HepG2 (cell line): Measurements from ENCODE around the gene PANK1. TPM values are rescaled to one million over a fixed set of nuclear protein-coding genes. Genes with fewer than 3 reads are reported as not detected.

Source experiments
- ATAC-seq: fragments of 200-7000 bp; cut with Tn5 transposase; 3 replicates; pipeline ENCODE4 v1.9.1; 2020; ENCODE audit warnings: mild to moderate bottlenecking, moderate library complexity
- BruUV-seq: library from RNA; stranded (reverse); fragments of 400-500 nt; replicated peaks from 2 replicates; lab custom pipeline; 2021; lab: Mats Ljungman, UMichigan
- CTCF ChIA-PET: fragments of 300-600 bp; formaldehyde crosslinking; extraction: SDS; loops from one replicate; lab custom pipeline; 2021; ENCODE audit warnings: low total read pairs, inconsistent platforms, low intra/inter-chr PET ratio; lab: Yijun Ruan, JAX
- POLR2A ChIA-PET: fragments of 350-600 bp; sonication (Branson Sonifier 250); formaldehyde crosslinking; loops from one replicate; lab custom pipeline; 2020; ENCODE audit warnings: antibody characterized with exemption, inconsistent platforms; lab: Yijun Ruan, JAX
- DNase-seq: peaks from one replicate; pipeline ENCODE4 v3.0.0-alpha.2; 2015; ENCODE audit warnings: low spot score
- FAIRE-seq: peaks from 3 replicates; lab custom pipeline; 2011; peaks lifted over from hg19 to GRCh38; lab: Jason Lieb, UNC
- H2AFZ ChIP-seq: one replicate; pipeline ENCODE4 v1.6.1; 2011; ENCODE audit warnings: low read length, inconsistent platforms
- H3K27ac ChIP-seq: fragments of 300-600 bp; 3 replicates; pipeline ENCODE4 v1.8.0; 2011; ENCODE audit warnings: mixed run types, mild to moderate bottlenecking, mixed read lengths, low read length, inconsistent platforms; ENCODE audit not compliant: insufficient read depth; ENCODE audit errors: extremely low read length
- H3K27me3 ChIP-seq, 2 experiments: fragments of 200-600 bp in 1 of 2; 2 replicates in 1 of 2; 3 replicates in 1 of 2; pipeline versions ENCODE4 v1.6.0 to v1.8.0; 2011; ENCODE audit warnings: low read length in 2 of 2, mild to moderate bottlenecking in 2 of 2, moderate library complexity in 2 of 2, inconsistent platforms in 1 of 2; ENCODE audit not compliant: insufficient read depth in 2 of 2, control insufficient read depth in 1 of 2
- H3K36me3 ChIP-seq, 2 experiments: fragments of 200-600 bp in 1 of 2; replicated peaks in 1 of 2; 2 replicates in 1 of 2; 3 replicates in 1 of 2; pipeline versions ENCODE4 v1.5.1 to v1.8.0; 2011; ENCODE audit warnings: low read length in 2 of 2, inconsistent platforms in 1 of 2; ENCODE audit not compliant: insufficient read depth in 2 of 2, control insufficient read depth in 1 of 2
- H3K4me1 ChIP-seq: 2 replicates; pipeline ENCODE4 v1.5.1; 2012; ENCODE audit warnings: low read length, inconsistent platforms; ENCODE audit not compliant: insufficient read depth
- H3K4me2 ChIP-seq: 2 replicates; pipeline ENCODE4 v1.6.0; 2011; ENCODE audit warnings: low read depth, low read length, inconsistent platforms
- H3K4me3 ChIP-seq, 3 experiments: fragments of 200-600 bp in 1 of 3; sonication (generic), shearing (Covaris generic) in 1 of 3; replicated peaks in 1 of 3; 2 replicates each; pipeline ENCODE4 v1.5.1; 2011 to 2016; ENCODE audit warnings: low read length in 3 of 3, inconsistent platforms in 2 of 3, low read depth in 2 of 3, mild to moderate bottlenecking in 2 of 3, control low read depth in 1 of 3, mixed read lengths in 1 of 3; ENCODE audit not compliant: insufficient read depth in 1 of 3
- H3K79me2 ChIP-seq: one replicate; pipeline ENCODE4 v1.6.1; 2011; ENCODE audit warnings: low read length, inconsistent platforms; ENCODE audit not compliant: insufficient read depth
- H3K9ac ChIP-seq: 2 replicates; pipeline ENCODE4 v1.6.0; 2011; ENCODE audit warnings: mild to moderate bottlenecking, low read depth, low read length, inconsistent platforms; ENCODE audit not compliant: insufficient read depth
- H3K9me3 ChIP-seq: 2 replicates; pipeline ENCODE4 v1.5.1; 2012; ENCODE audit warnings: mild to moderate bottlenecking, low read length
- H4K20me1 ChIP-seq: 2 replicates; pipeline ENCODE4 v1.6.0; 2011; ENCODE audit warnings: inconsistent platforms, mild to moderate bottlenecking, low read length, moderate library complexity; ENCODE audit not compliant: insufficient read depth
- EP300 ChIP-seq, 3 experiments: sonication (generic) in 1 of 3; formaldehyde crosslinking in 1 of 3; IDR thresholded peaks; 2 replicates each; pipeline versions ENCODE4 v1.5.1 to v1.6.1; 2011 to 2020; ENCODE audit warnings: low read depth in 2 of 3, low read length in 2 of 3, borderline replicate concordance in 1 of 3, improper control_type of control experiment in 1 of 3, mild to moderate bottlenecking in 1 of 3, missing genetic modification reagents in 1 of 3, moderate library complexity in 1 of 3
- FOXK2 ChIP-seq: fragments of 450-650 bp; IDR thresholded peaks from 2 replicates; pipeline ENCODE4 v1.6.1; 2016
- GFI1 ChIP-seq: sonication (generic); formaldehyde crosslinking; IDR thresholded peaks from 2 replicates; pipeline ENCODE4 v1.5.0; 2020; ENCODE audit warnings: missing genetic modification reagents, mild to moderate bottlenecking, borderline replicate concordance
- JARID2 ChIP-seq: sonication (generic); formaldehyde crosslinking; IDR thresholded peaks from 2 replicates; pipeline ENCODE4 v1.8.1; 2023; ENCODE audit warnings: missing genetic modification reagents, inconsistent platforms; ENCODE audit not compliant: insufficient replicate concordance
- JUND ChIP-seq: sonication (generic); formaldehyde crosslinking; IDR thresholded peaks from 2 replicates; pipeline ENCODE4 v1.8.0; 2022; ENCODE audit warnings: mild to moderate bottlenecking, missing genetic modification reagents
- KMT2A ChIP-seq: sonication (generic); formaldehyde crosslinking; IDR thresholded peaks from 2 replicates; pipeline ENCODE4 v1.4.0; 2020; ENCODE audit warnings: missing genetic modification reagents
- SETDB1 ChIP-seq: sonication (generic); formaldehyde crosslinking; IDR thresholded peaks from 2 replicates; pipeline ENCODE4 v1.5.1; 2020; ENCODE audit warnings: missing genetic modification reagents, mild to moderate bottlenecking, borderline replicate concordance
- ZSCAN20 ChIP-seq: sonication (generic); formaldehyde crosslinking; IDR thresholded peaks from 2 replicates; pipeline ENCODE4 v1.4.0; 2020; ENCODE audit warnings: missing genetic modification reagents, mild to moderate bottlenecking, borderline replicate concordance
- WGBS: methylation state at CpG from one replicate; pipeline ENCODE4 v1.1.6; 2017; ENCODE audit warnings: low lambda C conversion rate; 5-methylcytosine and 5-hydroxymethylcytosine counted together
- in situ Hi-C: cut with HindIII; loops from 2 replicates; pipeline ENCODE4 v1.10.0; 2017; ENCODE audit warnings: low pct_unique_long_range_greater_than_20kb; ENCODE audit not compliant: extremely low pct_ligation_motif_present
- intact Hi-C: fragments of 100-400 bp; cut with micrococcal nuclease; formaldehyde crosslinking; loops from one replicate; pipeline ENCODE4 v1.10.0; 2022; ENCODE audit not compliant: unreplicated experiment
- polyA plus RNA-seq, 8 experiments: library from polyadenylated mRNA; depleted of rRNA in 3 of 8; stranded (reverse) in 7 of 8; unstranded in 1 of 8; fragments of >200 nt; fragmentation: Illumina TruSeq in 4 of 8; extraction: Trizol in 4 of 8; gene quantifications; 2 replicates each; pipeline versions ENCODE4 v1.2.1 to v1.2.3, GENCODE V29; 2011 to 2016; ENCODE audit warnings: low read depth in 4 of 8, missing spikeins in 1 of 8, mixed read lengths in 1 of 8; ENCODE audit not compliant: insufficient read depth in 1 of 8
- total RNA-seq, 5 experiments: library from RNA; depleted of rRNA; stranded (reverse); fragments of >200 nt; fragmentation: Illumina TruSeq; extraction: Trizol; gene quantifications; 2 replicates each; pipeline ENCODE4 v1.2.3, GENCODE V29; 2016; ENCODE audit warnings: low read depth in 1 of 5
- TF ChIP-seq, protein P1 (sequence below), 2 experiments: fragments of 450-650 bp in 1 of 2; sonication (generic) in 1 of 2; formaldehyde crosslinking in 1 of 2; IDR thresholded peaks; 2 replicates each; pipeline versions ENCODE4 v1.6.1 to v1.8.0; 2016 to 2022; ENCODE audit warnings: antibody characterized with exemption in 1 of 2, mild to moderate bottlenecking in 1 of 2, missing genetic modification reagents in 1 of 2
- TF ChIP-seq, protein P2 (sequence below): sonication (generic); formaldehyde crosslinking; IDR thresholded peaks from 2 replicates; pipeline ENCODE4 v1.8.0; 2022; ENCODE audit warnings: missing genetic modification reagents, mild to moderate bottlenecking, borderline replicate concordance
- TF ChIP-seq, protein P3 (sequence below): sonication (generic); formaldehyde crosslinking; IDR thresholded peaks from 2 replicates; pipeline ENCODE4 v1.5.0; 2020; ENCODE audit warnings: missing genetic modification reagents
- TF ChIP-seq, protein P4 (sequence below): sonication (generic); formaldehyde crosslinking; IDR thresholded peaks from 2 replicates; pipeline ENCODE4 v1.4.0; 2020; ENCODE audit warnings: missing genetic modification reagents

PANK1 gene
- total and polyA plus RNA-seq, 2 of the 13 experiments (the other 11 are each of a cell fraction or from before 2014, with no cell fraction given): 18.2 to 33.3 TPM

DNA sequence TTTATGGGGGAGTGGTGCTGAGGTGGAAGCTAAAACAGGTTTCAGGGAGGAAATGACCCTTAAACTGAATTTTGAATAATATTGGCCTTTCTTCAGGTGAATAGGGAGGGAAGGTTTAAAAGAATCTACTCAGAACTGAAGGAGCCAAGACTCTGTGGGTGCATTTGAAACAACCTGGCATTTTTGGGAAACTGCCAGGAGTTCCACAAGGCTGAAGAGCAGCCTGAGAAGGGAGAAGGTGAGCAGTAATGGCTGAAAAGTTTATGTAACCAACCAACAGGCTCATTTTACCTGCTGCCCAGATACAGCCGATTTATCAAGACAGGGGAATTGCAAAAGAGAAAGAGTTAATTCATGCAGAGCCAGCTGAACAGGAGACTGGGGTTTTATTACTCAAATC lies 4.0 kb upstream of the PANK1 start:
- ChIA-PET CTCF (no interaction called here), POLR2A (no interaction called here)
- FAIRE-seq: no peak
- H3K9me3 ChIP-seq: peaks cover 6% of the 10 kb centered on the region
- H3K27ac ChIP-seq: no peak overlapping the region
- no peak overlapping the region for H3K4me2 ChIP-seq
- H3K9ac ChIP-seq: no peak overlapping the region
- peaks cover 39% of the 10 kb centered on the region for H3K4me1 ChIP-seq
- H3K36me3 ChIP-seq: no peaks in the 10 kb centered on the region; a peak in 1 of 5 replicates
- no TSS peak for BruUV-seq
- H3K79me2 ChIP-seq: no peaks in the 10 kb centered on the region
- no peaks in the 10 kb centered on the region for H3K27me3 ChIP-seq
- intact Hi-C loops (no loop called here), in situ Hi-C loops (loop anchor here (5.0 kb wide), 1 partner anchor 53 kb away; the partner anchor contains the start of gene KIF20B)
- no peak overlapping the region for H2AFZ ChIP-seq
- no peaks in the 10 kb centered on the region for H4K20me1 ChIP-seq
- H3K4me3 ChIP-seq: no peak overlapping the region
- no peak for DNase-seq
- no peak for ATAC-seq
- 100% methylated on average over 1 of the region's 1 CpG for WGBS
- no peak for TF ChIP-seq KMT2A (CRISPR knock-in tag)
- TF ChIP-seq JUND: no peak
- TF ChIP-seq EP300 (IDR thresholded peaks at IDR 0.05; ENCODE audit: low read depth in 2 of 2, low read length in 2 of 2): no peak
- TF ChIP-seq EP300 (CRISPR knock-in tag; IDR thresholded peaks at IDR 0.05; ENCODE audit: borderline replicate concordance): no peak
- TF ChIP-seq SETDB1 (CRISPR knock-in tag): no peak
- TF ChIP-seq GFI1 (CRISPR knock-in tag): no peak
- TF ChIP-seq, protein P1, sequence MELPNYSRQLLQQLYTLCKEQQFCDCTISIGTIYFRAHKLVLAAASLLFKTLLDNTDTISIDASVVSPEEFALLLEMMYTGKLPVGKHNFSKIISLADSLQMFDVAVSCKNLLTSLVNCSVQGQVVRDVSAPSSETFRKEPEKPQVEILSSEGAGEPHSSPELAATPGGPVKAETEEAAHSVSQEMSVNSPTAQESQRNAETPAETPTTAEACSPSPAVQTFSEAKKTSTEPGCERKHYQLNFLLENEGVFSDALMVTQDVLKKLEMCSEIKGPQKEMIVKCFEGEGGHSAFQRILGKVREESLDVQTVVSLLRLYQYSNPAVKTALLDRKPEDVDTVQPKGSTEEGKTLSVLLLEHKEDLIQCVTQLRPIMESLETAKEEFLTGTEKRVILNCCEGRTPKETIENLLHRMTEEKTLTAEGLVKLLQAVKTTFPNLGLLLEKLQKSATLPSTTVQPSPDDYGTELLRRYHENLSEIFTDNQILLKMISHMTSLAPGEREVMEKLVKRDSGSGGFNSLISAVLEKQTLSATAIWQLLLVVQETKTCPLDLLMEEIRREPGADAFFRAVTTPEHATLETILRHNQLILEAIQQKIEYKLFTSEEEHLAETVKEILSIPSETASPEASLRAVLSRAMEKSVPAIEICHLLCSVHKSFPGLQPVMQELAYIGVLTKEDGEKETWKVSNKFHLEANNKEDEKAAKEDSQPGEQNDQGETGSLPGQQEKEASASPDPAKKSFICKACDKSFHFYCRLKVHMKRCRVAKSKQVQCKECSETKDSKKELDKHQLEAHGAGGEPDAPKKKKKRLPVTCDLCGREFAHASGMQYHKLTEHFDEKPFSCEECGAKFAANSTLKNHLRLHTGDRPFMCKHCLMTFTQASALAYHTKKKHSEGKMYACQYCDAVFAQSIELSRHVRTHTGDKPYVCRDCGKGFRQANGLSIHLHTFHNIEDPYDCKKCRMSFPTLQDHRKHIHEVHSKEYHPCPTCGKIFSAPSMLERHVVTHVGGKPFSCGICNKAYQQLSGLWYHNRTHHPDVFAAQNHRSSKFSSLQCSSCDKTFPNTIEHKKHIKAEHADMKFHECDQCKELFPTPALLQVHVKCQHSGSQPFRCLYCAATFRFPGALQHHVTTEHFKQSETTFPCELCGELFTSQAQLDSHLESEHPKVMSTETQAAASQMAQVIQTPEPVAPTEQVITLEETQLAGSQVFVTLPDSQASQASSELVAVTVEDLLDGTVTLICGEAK (IDR thresholded peaks at IDR 0.05): no peak
- TF ChIP-seq, protein P1 (CRISPR knock-in tag; IDR thresholded peaks at IDR 0.05): no peak
- no peak for TF ChIP-seq ZSCAN20 (CRISPR knock-in tag)
- TF ChIP-seq, protein P2, sequence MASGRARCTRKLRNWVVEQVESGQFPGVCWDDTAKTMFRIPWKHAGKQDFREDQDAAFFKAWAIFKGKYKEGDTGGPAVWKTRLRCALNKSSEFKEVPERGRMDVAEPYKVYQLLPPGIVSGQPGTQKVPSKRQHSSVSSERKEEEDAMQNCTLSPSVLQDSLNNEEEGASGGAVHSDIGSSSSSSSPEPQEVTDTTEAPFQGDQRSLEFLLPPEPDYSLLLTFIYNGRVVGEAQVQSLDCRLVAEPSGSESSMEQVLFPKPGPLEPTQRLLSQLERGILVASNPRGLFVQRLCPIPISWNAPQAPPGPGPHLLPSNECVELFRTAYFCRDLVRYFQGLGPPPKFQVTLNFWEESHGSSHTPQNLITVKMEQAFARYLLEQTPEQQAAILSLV: no peak
- TF ChIP-seq, protein P3, sequence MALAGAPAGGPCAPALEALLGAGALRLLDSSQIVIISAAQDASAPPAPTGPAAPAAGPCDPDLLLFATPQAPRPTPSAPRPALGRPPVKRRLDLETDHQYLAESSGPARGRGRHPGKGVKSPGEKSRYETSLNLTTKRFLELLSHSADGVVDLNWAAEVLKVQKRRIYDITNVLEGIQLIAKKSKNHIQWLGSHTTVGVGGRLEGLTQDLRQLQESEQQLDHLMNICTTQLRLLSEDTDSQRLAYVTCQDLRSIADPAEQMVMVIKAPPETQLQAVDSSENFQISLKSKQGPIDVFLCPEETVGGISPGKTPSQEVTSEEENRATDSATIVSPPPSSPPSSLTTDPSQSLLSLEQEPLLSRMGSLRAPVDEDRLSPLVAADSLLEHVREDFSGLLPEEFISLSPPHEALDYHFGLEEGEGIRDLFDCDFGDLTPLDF (CRISPR knock-in tag): no peak
- TF ChIP-seq JARID2 (CRISPR knock-in tag): no peak
- TF ChIP-seq, protein P4, sequence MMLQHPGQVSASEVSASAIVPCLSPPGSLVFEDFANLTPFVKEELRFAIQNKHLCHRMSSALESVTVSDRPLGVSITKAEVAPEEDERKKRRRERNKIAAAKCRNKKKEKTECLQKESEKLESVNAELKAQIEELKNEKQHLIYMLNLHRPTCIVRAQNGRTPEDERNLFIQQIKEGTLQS: no peak
- no peak for TF ChIP-seq FOXK2
